HG02870 (cell line): ENCODE data around the gene NDUFA9.
A peak's percentile ranks its signal among the peaks of the same experiment; 100 is the strongest.

Experiments
- ATAC-seq: cut with Tn5 transposase; IDR thresholded peaks from one replicate; pipeline ENCODE4 v1.9.1; 2021; ENCODE audit warnings: mild to moderate bottlenecking, moderate library complexity; ENCODE audit not compliant: unreplicated experiment

Gene NDUFA9

GRCh38 chr12:4648501-4649357 is at the start of gene NDUFA9, which contains the start of gene AKAP3:
Gene NDUFA9, plus strand, starts transcription at chr12:4649114. Its CDS starts 13 bp downstream, at chr12:4649127.
Gene AKAP3, minus strand, starts transcription at chr12:4649051. Its CDS starts 10,855 bp downstream, at chr12:4638196.
- peak; percentile 74 for ATAC-seq

- ATAC-seq, result no peak
These were observed 45.5 kb upstream of the NDUFA9 start for GRCh38 chr12:4603421-4603820.

DNA sequence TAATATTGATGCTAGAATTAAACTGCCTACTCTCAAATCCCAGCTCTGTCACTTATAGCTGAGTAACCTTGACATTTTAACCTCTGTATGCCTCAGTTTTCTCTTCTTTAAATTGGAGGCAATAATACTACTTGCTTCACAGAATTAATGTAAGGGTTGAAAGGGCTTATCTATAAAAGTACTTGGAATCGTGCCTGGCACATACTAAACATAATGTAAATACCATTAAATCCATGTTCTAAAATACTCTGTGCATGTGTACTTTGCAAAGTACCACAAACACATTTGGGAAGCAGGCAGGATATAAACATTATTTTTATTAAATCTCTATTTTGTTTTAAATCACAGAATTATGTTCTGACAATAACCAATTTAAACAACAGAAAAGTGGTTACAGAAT is 45.0 kb upstream of the NDUFA9 start:
- ATAC-seq, result no peak

DNA sequence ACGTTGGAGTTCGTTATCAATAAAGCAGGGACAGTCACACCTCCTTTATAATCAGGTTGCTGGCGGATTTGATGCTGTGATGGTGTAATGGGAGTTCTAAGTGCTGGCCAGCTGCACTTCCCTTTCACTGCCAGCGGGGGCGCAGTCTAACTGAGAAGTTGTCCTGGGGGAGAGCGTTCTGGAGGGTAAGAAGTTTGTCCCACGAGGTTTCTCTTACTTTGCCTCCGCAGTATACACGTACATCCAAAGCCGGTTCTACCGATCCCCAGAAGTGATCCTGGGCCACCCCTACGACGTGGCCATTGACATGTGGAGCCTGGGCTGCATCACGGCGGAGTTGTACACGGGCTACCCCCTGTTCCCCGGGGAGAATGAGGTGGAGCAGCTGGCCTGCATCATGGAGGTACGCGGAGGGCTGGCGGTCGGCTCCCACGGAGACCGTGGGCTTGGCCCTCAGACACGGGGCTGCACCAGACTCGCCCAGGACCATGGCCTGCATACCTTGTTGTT is 44.2 kb upstream of the NDUFA9 start:
- ATAC-seq, result peak; percentile 94

DNA sequence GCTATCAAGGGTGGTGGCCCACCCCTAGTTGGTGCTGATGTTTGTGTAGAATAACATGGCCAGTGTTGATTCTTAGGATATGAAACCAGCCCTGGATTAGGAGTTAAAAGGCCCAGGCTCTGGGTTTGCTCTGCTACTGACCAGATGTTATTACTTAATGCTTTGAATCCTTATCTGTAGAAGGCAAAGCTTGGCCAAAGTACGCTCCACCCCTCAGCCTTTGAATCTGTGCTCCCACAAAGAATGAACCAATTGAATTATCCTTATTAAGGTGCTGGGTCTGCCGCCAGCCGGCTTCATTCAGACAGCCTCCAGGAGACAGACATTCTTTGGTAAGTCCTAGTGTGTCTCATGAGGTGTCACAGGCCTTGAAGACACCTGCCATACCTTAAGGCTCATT is 41.9 kb upstream of the NDUFA9 start:
- no peak for ATAC-seq

- no peak for ATAC-seq
These were observed 39.8 kb upstream of the NDUFA9 start for GRCh38 chr12:4609071-4609470.

- ATAC-seq, result no peak
These were observed 38.4 kb upstream of the NDUFA9 start for GRCh38 chr12:4610481-4610880.

GRCh38 chr12:4615667-4616066 is 33.2 kb upstream of the NDUFA9 start:
- no peak for ATAC-seq

DNA sequence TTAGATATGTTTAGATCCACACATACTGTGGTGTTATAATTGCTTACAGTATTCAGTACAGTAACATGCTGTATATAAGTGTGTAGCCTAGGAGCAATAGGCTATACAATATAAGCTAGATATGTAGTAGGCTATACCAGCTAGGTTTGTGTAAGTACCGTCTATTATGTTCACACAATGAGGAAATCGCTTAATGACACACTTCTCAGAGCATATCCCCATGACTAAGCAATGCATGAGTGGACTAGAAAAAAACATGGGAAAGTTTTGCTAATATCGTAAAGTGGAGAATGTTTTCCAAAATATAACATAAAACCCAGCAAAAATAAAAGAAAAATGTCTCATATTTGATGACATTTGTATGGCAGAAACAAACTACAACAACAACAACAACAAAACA is 27.4 kb upstream of the NDUFA9 start:
- no peak for ATAC-seq

GRCh38 chr12:4626543-4626942 is 22.4 kb upstream of the NDUFA9 start:
- ATAC-seq, result no peak

DNA sequence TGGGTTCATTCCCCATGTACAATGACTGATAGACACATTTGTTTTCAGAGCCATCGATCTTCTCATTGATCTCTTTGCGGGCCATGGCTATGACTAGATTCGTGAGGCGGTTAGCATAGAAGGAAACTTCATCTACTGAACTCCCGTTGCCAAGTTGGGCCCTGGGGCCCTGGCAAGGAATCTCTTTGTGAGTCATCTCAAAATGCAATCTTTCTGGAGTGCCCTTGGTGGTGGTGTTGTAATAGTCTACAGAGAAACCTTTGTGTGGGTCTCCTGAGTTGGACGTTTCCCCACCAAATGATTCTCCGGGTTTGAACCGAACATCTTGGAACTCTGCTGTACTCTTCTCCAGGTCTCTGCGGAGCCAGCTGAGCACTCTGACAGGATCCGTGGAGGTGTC is 20.5 kb upstream of the NDUFA9 start:
- ATAC-seq, result no peak

- ATAC-seq, result no peak
These were observed 18.7 kb upstream of the NDUFA9 start for GRCh38 chr12:4630262-4630661.

- ATAC-seq, result peak; percentile 79
These were observed 5.2 kb upstream of the NDUFA9 start for GRCh38 chr12:4643747-4644146.

GRCh38 chr12:4645023-4645422 is 3.9 kb upstream of the NDUFA9 start:
- no peak for ATAC-seq

- ATAC-seq, result no peak
These were observed 812 bp upstream of the NDUFA9 start for GRCh38 chr12:4648104-4648500.

DNA sequence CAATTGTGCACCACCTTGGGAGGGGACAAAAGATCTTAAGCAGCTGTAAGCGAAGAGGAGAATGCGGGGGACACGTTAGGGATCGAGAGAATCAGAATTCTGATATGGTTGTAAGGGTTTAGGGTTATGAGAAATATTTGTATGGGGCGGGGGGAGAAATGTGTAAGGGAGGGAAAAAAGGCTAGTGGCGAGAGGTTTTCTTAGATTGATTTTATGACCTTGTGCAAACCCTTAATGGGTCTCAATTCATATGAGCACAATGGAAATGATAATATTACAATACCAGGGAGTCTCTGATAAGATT is 396 bp downstream of the NDUFA9 start:
- ATAC-seq, result no peak

GRCh38 chr12:4653257-4653656 is 4.3 kb downstream of the NDUFA9 start:
- ATAC-seq, result no peak

DNA sequence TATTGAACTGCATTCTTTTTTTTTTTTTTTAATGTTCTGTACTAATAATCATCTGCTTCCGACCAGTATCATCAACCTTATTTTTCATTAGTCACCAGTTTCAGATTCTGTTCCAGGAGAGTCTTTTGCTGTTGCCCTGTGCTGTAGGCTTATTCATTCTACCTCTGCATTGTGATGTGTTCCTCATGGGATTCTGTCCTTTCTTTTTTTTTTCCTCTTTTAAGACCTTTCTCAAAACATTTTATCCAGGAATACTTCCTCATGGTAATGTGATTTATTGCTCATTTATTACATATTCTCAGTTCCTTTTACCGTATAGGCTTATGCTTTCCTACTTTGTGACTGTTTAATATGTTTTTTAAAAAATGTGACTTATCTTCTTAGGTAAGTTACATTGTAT is 4.8 kb downstream of the NDUFA9 start:
- ATAC-seq, result no peak

DNA sequence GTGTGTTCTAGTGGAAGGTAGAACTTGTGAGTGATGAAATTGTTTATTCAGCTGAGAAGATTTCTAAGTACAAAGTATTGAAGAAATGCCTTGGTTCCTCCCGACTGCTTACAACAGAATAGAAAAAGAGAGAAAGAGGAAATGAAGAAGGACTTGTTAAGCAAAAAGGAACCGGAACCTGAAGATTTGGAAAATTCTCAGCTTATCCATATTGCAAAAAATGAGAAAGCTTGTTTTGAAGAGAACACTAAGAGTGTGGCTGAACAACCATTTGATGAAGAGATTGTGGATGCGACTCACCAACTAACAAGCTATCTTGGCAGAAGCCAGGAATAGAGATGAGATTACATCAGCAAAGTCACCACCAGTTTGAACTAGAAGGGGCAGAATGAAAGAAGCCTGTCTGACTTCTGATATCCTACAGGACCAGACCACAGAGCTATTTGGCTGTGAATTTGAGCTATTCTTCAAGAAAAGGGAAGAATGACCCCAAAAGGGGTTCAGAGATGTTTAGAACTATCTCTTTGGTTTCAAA is 15.1 kb downstream of the NDUFA9 start:
- no peak for ATAC-seq

DNA sequence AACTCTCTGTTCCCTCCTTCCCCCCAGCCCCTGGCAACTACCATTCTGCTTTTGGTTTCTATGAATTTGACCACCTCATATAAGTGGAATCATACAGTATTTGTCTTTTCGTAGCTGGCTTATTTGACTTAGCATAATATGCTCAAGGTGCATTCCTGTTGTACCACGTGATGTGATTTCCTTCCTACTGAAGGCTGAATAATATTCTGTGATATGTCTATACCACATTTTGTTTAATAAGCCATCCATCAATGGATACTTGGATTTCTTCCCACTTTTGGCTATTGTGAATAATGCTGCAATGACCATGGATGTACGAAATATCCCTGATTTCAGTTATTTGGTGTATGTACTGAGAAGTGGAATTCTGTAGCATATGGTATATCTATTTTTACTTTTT is 16.3 kb downstream of the NDUFA9 start:
- no peak for ATAC-seq

GRCh38 chr12:4679711-4680110 is 30.8 kb downstream of the NDUFA9 start:
- no peak for ATAC-seq

DNA sequence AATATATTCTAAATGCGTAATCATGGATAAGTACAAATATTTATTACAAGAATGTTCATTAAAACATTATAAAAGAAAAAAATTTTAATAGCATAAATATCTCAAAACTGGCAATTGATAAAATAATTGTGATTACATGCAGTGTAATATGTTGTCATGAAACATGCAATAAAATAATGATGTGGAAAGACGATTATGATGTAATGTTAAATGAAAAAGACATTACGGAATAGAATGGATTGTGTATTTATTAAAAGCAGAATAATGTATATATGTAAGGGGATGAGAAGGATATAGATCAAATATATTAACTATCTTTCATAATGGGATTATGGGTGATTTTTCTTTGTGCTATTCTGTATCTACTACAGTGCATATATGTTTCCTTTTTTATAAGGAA is 32.8 kb downstream of the NDUFA9 start:
- no peak for ATAC-seq

GRCh38 chr12:4685317-4685716 is 36.4 kb downstream of the NDUFA9 start:
- ATAC-seq, result no peak
